CD4-positive, alpha-beta T cell treated with Interleukin-17A for 1 hour (primary cell): Measurements from ENCODE around the gene ROR1.
"Not testable (repeated sequence)": the region's sequence is repeated elsewhere in the genome, so short reads cannot be mapped to it uniquely, and the experiment has no call there.

Experiments used
- DNase-seq: peaks from one replicate; pipeline ENCODE4 v3.0.0-alpha.2; 2020

Gene ROR1

DNA sequence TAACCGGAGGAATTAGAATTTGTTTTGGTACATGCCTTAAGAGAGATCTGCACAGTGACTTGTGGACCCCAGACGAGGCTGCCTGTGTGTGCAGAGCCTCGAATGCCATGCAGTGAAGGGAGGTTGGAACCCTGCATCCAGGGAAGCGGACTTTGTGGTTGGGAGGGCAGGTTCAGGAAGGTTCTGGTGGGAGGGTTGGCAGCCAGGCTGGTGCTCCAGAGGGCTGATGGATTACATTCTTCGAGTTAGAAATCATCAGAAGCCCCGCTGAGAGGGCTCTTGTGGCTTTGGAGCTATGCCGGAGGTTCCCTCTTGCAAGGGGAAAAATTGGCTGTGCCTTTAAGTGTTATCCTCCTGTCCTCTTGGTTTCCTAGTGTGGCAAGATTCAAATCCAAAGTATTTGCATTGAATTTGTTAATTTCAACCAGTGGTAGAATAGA lies 21.1 kb downstream of the ROR1 start:
- DNase-seq: no peak

GRCh38 chr1:63795455-63795854 lies 21.6 kb downstream of the ROR1 start:
- no peak for DNase-seq

- DNase-seq: no peak
Measured at GRCh38 chr1:63797056-63797726, 23.4 kb downstream of the ROR1 start.

DNA sequence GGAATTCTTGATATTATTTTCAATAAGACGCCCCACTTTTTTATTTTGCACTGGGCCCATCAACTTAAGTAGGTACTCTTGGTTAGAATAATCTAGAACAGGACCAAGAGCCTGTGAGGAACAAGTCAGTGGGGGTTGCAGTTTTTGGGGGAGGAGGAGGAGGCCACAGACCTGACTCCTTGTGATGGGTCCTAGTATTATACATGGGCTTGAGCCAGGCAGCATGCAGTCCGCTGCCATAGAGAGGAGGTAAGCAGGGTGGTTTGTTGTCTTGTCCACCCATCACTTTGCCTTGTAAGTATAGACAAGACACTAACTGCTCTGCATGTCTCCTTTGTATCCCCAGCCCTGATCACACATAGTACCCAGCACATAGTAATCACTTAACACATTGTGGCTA lies 24.5 kb downstream of the ROR1 start:
- no peak for DNase-seq

GRCh38 chr1:63799307-63799706 lies 25.5 kb downstream of the ROR1 start:
- DNase-seq: no peak

GRCh38 chr1:63799820-63800219 lies 26.0 kb downstream of the ROR1 start:
- DNase-seq: no peak

DNA sequence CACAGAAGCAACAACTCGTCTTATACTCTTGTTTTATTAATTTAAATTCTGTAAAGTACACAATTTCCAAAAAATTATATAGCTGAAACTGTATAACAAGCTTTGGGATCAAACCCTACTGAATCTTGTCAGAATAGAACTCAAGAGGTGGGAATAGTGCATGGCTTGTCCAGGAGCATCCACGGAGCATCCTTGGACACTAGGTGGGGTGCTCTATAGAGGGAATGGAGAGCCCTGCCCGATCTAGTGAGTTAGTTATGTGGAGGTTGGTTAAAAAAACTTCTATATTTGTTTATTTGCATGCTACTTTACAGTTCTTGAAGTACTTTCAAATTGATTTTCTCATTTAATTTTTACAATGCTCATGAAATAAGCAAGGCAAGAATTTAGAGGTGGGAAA lies 28.3 kb downstream of the ROR1 start:
- no peak for DNase-seq

GRCh38 chr1:63804829-63805484 lies 31.1 kb downstream of the ROR1 start:
- no peak for DNase-seq

DNA sequence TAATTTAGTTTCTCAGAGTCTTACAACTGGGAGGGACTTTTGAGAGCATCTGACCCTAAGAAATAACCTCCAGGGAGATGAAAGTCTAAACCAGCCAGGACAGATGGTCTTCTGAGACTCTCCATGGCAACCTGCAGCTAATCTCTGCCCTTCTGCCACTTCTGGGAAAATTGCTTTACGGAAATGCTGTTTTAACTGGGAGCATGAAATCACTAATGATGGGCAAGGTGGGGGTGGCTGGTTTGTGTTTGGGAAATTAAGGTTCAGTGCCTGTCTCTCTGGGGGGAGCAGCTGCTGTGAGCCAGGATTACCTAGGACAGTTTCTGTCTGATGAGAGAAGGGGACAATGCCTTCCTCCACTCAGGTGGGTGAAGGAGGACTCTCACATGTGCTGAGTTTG lies 33.2 kb downstream of the ROR1 start:
- DNase-seq: no peak

DNA sequence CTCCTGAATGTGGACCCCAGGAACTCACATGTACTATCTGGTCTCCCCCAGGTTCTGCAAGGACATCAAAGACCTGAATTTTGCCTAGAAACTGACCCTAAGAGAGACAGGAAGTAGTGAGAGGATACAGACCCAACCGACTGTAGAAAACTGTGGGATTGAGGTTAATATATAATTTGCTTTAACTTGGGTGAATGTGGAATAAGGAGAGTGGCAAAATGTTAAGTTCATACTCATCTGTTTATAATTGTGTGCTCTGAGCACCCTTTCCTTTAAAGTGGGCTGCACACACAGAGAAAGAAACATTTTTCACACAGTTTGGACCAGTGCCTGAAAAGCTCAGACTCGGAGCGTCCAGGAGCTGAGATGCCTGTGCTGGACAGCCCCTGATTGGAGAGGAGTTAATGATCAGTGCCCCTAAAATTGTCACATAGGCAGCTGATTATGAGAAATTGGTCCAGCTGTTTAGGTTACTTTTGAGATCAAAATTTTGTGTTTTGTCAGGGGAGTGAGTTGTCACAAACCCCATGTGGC lies 37.2 kb downstream of the ROR1 start:
- no peak for DNase-seq

DNA sequence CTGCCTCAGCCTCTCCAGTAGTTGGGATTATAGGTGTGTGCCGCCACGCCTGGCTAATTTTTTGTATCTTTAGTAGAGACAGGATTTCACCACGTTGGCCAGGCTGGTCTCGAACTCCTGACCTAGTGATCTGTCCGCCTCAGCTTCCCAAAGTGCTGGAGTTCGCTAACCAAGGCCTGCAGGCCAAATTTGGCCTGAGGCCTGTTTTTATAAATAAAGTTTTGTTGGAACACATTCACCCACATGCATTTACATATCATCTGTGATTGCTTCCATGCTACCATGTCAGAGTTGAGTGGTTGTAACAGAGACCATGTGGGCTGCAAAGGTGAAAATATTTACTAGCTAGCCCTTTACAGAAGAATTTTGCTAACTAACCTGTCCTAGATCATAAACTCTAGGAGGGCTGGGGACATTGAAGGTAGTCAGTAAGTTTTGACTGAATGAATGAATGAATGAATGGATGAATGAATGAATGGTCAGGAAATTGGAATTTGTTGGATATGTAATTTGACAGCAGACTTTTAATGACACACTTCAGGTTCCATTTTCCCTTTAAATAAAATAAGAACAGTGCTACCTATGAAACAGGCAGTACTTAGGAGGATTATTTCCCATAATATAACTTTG lies 38.4 kb downstream of the ROR1 start:
- no peak for DNase-seq

DNA sequence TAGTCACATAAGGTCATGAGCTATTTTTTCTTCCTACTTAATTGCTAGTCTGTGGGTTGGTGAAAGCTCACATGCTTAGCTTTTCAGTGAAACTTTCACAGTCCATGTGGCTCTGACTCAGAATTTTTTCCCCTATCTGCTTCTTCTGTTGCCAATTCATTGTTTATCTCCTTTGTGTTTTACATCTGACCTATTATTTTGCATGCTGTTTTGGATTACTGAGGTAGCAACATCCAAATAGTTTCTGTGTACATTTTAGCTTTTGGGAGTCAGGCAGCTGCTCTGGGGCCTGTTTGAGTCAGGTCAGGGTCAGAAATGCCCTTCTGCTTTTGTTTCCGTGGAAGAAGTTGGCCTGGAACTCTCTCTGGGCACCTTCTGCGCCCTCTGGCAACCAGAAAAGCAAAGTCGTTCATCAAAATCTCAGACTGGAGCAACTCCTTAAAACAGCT lies 40.0 kb downstream of the ROR1 start:
- no peak for DNase-seq

DNA sequence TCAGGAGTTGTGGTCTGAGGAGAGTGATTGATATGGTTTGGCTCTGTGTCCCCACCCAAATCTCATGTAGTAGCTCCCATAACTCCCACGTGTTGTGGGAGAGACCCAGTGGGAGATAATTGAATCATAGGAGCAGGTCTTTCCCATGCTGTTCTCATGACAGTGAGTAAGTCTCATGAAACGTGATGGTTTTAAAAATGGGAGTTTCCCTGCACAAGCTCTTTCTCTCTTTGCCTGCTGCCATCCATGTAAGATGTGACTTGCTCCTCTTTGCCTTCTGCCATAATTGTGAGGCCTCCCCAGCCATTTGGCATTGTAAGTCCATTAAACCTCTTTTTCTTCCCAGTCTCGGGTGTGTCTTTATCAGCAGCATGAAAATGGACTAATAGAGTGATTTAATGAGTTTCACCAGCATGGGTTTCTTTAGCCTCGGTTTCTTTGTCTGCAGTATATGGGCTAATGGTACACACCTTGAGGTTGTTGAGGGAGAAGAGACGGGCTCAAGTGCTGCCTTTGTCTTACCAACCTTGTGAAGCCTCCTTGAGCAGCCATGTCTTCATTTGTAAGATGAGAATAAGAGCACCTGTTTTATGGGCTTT lies 42.5 kb downstream of the ROR1 start:
- DNase-seq: not testable (repeated sequence)

- no peak for DNase-seq
Measured at GRCh38 chr1:63817152-63817667, 43.4 kb downstream of the ROR1 start.

DNA sequence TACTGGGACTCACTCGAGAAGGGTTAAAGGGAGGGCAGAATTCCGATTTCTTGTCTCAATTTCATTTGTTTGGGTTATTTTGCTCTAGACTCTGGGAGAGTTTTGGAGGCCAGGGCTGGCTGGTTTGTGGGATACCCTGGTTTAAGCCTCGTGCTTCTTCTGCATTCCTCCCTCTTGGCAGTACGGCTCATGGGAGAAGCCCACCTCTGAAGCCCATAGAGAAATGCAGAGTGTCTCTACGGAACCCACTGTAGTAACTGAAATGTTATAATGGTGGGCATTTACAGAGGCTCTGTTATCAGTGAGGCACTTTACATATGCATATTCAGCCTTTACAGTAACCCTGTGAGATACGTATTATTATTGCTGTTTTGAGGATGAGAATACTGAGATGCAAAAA lies 43.9 kb downstream of the ROR1 start:
- DNase-seq: no peak

- DNase-seq: no peak
Measured at GRCh38 chr1:63818567-63819325, 44.9 kb downstream of the ROR1 start.

- DNase-seq: no peak
Measured at GRCh38 chr1:63819795-63820194, 46.0 kb downstream of the ROR1 start.

DNA sequence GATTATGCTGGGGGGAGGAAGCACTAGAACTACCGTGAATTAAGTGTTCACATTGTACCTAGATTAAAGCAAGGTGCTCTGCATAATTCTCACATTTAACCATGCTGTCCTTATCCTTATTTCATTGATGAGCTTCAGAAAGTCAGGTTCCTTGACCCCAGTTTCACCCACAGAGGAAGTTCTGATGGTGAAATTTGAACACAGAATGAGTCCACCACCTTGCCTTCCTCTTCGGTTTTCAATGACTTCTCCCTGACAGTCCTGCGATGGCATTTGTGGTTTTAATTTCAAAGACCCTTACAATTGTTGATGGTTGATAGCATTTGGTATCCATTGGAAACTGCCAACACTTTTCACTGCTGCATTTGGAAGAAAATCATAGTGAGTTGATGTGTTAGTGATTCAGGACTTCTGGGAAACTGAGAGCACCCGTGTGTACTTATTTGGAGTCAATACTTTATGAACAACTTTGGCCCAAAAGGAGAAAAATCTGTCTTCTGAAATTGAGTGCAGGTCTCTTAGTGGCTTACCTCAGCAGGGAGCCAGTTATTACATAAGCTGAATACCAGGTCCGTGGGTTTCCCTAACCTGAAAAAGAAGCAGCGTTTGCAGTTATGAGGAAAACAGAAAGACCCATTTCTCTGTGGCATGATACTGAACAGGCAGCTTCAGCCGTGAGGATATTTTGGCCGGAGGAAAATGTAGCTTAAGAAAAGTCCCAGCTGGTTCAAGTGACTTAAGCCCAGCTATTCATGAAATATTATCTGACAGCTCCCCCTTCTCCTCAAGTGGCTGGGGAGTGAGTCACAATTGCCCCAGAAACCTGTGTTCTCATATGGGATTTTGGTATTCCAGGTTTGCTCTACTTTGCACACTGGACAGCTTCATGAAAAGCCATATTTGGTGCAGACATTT lies 47.5 kb downstream of the ROR1 start:
- no peak for DNase-seq

- no peak for DNase-seq
Measured at GRCh38 chr1:63822540-63822939, 48.7 kb downstream of the ROR1 start.

GRCh38 chr1:63824451-63824850 lies 50.6 kb downstream of the ROR1 start:
- no peak for DNase-seq

GRCh38 chr1:63825111-63825510 lies 51.3 kb downstream of the ROR1 start:
- DNase-seq: no peak
